WERI-Rb-1 (cell line): Measurements from ENCODE around the gene RTN4.

Experiments used
- DNase-seq: peaks from one replicate; pipeline ENCODE4 v3.0.0-alpha.2; 2020
- H3K27ac ChIP-seq: fragments of 250-450 bp; sonication (Bioruptor Pico); 2 replicates; pipeline ENCODE4 v1.5.1; 2020; ENCODE audit warnings: mild to moderate bottlenecking, moderate library complexity
- H3K27me3 ChIP-seq: fragments of 250-450 bp; sonication (Bioruptor Pico); 2 replicates; pipeline ENCODE4 v1.5.1; 2021; ENCODE audit warnings: mild to moderate bottlenecking, low read depth, moderate library complexity; ENCODE audit not compliant: insufficient read depth, severe bottlenecking
- H3K36me3 ChIP-seq: fragments of 250-450 bp; sonication (Bioruptor Pico); 2 replicates; pipeline ENCODE4 v1.5.1; 2020; ENCODE audit warnings: mild to moderate bottlenecking, moderate library complexity
- H3K4me3 ChIP-seq: 2 replicates; pipeline ENCODE4 v1.5.1; 2011; ENCODE audit warnings: low read depth, mild to moderate bottlenecking, control low read depth, low read length
- H3K9me3 ChIP-seq: fragments of 250-450 bp; sonication (Bioruptor Pico); 2 replicates; pipeline ENCODE4 v1.5.1; 2021; ENCODE audit warnings: mild to moderate bottlenecking, moderate library complexity; ENCODE audit not compliant: severe bottlenecking
- TF ChIP-seq, protein P1 (sequence below): IDR thresholded peaks from 2 replicates; pipeline ENCODE4 v1.5.1; 2011; ENCODE audit warnings: low read depth, mild to moderate bottlenecking, control low read depth, inconsistent platforms, low read length

Gene RTN4

DNA sequence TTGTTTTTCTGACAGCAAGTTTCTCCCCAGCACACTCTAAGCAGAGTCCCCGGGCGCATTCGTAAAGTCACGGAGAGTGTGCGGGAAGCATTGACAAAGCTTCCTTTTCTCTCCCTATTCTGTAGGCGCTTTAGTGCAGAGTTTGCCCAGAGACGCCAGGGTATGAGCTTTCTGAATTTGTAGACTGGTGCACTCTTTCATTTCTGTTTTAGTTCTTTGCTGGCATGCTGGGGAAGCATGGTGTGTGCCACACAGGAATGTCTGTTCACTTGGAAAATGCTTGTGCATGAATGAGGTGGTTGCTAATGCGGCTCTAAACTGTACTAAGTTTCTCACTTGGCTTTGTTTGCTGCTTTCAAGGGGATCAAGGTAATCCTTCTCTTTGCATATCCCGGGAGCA is 102.6 kb downstream of the RTN4 start:
- H3K27me3 ChIP-seq: no peaks in the 10 kb centered on the region
- TF ChIP-seq, protein P1, sequence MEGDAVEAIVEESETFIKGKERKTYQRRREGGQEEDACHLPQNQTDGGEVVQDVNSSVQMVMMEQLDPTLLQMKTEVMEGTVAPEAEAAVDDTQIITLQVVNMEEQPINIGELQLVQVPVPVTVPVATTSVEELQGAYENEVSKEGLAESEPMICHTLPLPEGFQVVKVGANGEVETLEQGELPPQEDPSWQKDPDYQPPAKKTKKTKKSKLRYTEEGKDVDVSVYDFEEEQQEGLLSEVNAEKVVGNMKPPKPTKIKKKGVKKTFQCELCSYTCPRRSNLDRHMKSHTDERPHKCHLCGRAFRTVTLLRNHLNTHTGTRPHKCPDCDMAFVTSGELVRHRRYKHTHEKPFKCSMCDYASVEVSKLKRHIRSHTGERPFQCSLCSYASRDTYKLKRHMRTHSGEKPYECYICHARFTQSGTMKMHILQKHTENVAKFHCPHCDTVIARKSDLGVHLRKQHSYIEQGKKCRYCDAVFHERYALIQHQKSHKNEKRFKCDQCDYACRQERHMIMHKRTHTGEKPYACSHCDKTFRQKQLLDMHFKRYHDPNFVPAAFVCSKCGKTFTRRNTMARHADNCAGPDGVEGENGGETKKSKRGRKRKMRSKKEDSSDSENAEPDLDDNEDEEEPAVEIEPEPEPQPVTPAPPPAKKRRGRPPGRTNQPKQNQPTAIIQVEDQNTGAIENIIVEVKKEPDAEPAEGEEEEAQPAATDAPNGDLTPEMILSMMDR: no peak
- H3K4me3 ChIP-seq: no peak overlapping the region
- no peak for DNase-seq
- no peaks in the 10 kb centered on the region for H3K9me3 ChIP-seq
- no peaks in the 10 kb centered on the region; the same call in 1 of the 2 replicates for H3K36me3 ChIP-seq
- H3K27ac ChIP-seq: no peak overlapping the region

DNA sequence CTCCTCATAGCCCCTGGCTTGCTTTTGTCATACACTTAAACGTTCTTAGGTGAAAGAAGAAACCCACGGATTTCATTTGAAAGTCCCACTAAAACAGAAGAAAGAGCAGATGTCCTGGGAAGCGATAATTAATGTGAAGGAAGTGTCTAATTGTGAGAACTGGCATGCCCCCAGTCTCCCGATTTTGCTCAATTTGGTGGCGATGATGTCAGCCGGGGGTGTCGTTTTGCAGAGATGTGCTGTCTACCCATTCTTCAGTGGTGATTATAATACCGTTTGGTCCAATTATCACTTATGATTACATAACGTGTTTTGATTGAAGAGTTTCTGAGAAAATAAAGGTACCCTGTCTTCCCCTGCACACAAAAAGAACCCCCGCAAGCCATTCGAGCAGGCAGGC is 103.1 kb downstream of the RTN4 start:
- TF ChIP-seq, protein P1: no peak
- Histone ChIP-seq H3K27ac (no peak overlapping the region), H3K9me3 (no peaks in the 10 kb centered on the region), H3K4me3 (no peak overlapping the region), H3K36me3 (no peaks in the 10 kb centered on the region; the same call in 1 of the 2 replicates), H3K27me3 (no peaks in the 10 kb centered on the region)
- DNase-seq: no peak

DNA sequence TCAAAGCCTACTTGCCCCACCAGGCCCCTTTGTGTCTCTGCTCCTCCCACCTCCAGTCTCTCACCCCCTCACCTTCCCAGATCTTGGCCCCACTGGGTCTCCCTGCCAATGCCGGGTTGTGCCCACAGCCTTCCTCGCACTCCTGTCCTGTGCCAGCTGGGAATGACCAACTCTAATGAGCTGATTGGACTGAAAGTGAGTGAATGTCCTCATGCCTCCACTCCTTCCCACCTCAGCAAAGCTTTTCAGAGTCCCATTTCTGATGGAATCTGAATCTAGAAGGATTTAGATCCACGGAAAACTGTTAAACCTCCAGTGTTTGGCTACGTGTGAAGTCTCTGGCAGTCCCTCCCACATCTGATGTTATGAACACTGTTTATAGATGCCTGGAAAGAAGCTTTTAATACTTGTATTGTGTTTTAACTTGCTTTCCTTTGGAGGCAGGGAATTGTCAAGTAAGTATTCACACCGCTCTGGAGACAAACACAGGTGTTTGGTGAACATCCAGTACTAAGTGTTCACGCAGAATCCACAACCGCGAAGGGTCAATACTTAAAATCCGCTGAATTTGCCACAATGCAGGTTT is 103.9 kb downstream of the RTN4 start:
- Histone ChIP-seq H3K9me3 (no peaks in the 10 kb centered on the region), H3K27me3 (no peaks in the 10 kb centered on the region), H3K36me3 (no peaks in the 10 kb centered on the region; the same call in 1 of the 2 replicates), H3K27ac (no peak overlapping the region), H3K4me3 (no peak overlapping the region)
- TF ChIP-seq, protein P1: no peak
- DNase-seq: no peak

DNA sequence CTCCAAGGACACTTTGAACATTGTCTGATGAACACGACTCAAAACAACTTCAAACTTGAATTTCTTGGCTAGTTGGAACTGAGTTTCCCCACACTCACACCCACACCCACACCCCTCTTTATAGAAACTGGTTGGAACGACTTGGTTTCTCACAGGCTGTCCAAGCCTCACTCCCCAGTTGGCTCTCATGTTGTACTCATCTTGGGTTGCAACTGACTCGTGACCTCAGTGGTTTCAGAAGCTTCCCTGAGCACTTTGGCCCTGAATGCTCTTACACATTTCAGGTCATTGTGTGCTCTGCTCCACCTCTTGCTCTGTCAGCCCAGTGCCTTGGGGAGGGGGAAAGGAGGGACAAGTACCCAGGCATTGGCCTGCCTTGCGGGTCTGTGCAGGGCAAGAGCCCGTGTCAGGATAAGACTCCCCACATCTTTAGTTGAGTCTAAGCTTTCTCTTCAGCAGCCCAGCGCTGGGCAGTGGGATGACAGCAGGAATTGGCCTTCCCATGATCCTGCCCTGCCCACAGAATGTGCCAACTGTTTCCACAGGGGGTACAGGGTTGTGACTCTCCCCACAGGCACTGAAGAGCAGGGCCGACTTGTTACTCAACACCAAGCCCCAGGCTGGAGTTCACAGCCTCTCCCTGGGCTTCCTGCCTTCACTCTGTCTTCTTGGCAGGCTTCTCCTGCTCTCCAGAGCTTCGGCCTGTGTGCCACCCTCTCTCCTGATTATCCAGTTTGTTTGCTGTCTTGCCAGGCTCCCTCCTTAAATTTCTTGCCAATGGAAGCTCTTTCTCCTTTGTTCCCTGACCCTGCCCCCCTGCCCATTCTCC is 104.6 kb downstream of the RTN4 start:
- Histone ChIP-seq H3K4me3 (no peak overlapping the region), H3K27ac (no peak overlapping the region), H3K27me3 (no peaks in the 10 kb centered on the region), H3K9me3 (no peaks in the 10 kb centered on the region), H3K36me3 (no peaks in the 10 kb centered on the region; the same call in 1 of the 2 replicates)
- DNase-seq: no peak
- TF ChIP-seq, protein P1: no peak

DNA sequence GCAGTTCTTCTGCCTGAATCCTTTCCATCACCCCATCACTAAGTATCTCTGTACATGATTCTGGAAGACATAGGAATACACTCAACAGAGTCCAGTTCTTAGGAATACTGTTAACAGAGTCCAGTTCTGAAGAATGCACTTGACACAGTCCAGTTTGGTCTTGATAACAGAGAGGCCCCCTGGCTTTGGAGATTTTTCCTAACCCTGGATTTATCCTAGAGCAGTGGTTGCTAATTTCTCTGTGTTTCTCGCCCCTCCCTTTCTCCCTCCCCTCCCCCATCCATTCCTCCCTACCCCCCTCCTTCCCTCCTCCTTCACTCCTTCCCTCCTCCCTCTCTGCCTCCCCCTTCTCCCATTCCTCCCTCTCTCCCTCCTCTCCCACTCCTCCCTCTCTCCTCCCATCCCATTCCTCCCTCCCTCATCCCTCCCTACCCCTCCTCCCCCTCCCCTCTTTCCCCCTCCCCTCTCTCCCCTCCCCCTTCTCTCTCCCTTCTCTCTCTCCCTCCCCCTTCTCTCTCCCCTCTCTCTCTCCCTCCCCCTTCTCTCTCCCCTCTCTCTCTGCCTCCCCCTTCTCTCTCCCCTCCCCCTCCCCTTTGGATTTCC is 105.4 kb downstream of the RTN4 start:
- Histone ChIP-seq H3K36me3 (no peaks in the 10 kb centered on the region; the same call in 1 of the 2 replicates), H3K9me3 (no peaks in the 10 kb centered on the region), H3K27ac (no peak overlapping the region), H3K27me3 (no peaks in the 10 kb centered on the region), H3K4me3 (no peak overlapping the region)
- TF ChIP-seq, protein P1: no peak
- no peak for DNase-seq
